ENCODE data around the gene VPS26A. TPM values are rescaled to one million over a fixed set of nuclear protein-coding genes. Genes with fewer than 3 reads are reported as not detected.

VPS26A gene
- total RNA-seq, 1 experiment from 2014 or later = 47.5 TPM

- peak; percentile 68 for DNase-seq (ENCODE audit: low read depth)
Measured at GRCh38 chr10:69218831-69219230, 94.9 kb downstream of the VPS26A start.

GRCh38 chr10:69220041-69220451 is 96.1 kb downstream of the VPS26A start, which contains the start of gene HKDC1:
HKDC1 (plus strand) TSS chr10:69220332; CDS start chr10:69220436, 104 bp downstream.
- DNase-seq (ENCODE audit: low read depth) = no peak

- no peak for DNase-seq (ENCODE audit: low read depth)
Measured at GRCh38 chr10:69220507-69220906, 96.5 kb downstream of the VPS26A start.

Small RNA genes lying within 50 kb of the gene (small RNA-seq; reads per million reads assigned to genes)
- not detected for gene RF00017

Other genes starting within 250 kb of the VPS26A start
- gene DDX50, start 222.9 kb upstream of the VPS26A start, total RNA-seq (2014; rRNA removed; shearing (Covaris generic)) = 37.1 and 43.7 TPM in 2 replicates
- 170 and 188 TPM in 2 replicates for gene DDX21, start 168.0 kb upstream of the VPS26A start, total RNA-seq (2014; rRNA removed; shearing (Covaris generic))
- 37.8 and 39.3 TPM in 2 replicates for gene KIFBP, start 135.4 kb upstream of the VPS26A start, total RNA-seq (2014; rRNA removed; shearing (Covaris generic))
- gene SRGN, start 36.1 kb upstream of the VPS26A start, total RNA-seq (2014; rRNA removed; shearing (Covaris generic)) = 135 and 180 TPM in 2 replicates
- 27.4 and 28.2 TPM in 2 replicates for gene SUPV3L1, start 56.1 kb downstream of the VPS26A start, total RNA-seq (2014; rRNA removed; shearing (Covaris generic))
- gene HKDC1, start 96.2 kb downstream of the VPS26A start, total RNA-seq (2014; rRNA removed; shearing (Covaris generic)) = 0.30 and 1.7 TPM in 2 replicates
- 132 and 150 TPM in 2 replicates for gene HK1, start 154.3 kb downstream of the VPS26A start, total RNA-seq (2014; rRNA removed; shearing (Covaris generic))